Measurements from ENCODE around the gene ZRANB3.
"Not testable (repeated sequence)": the region's sequence is repeated elsewhere in the genome, so short reads cannot be mapped to it uniquely, and the experiment has no call there.

ZRANB3 gene

DNA sequence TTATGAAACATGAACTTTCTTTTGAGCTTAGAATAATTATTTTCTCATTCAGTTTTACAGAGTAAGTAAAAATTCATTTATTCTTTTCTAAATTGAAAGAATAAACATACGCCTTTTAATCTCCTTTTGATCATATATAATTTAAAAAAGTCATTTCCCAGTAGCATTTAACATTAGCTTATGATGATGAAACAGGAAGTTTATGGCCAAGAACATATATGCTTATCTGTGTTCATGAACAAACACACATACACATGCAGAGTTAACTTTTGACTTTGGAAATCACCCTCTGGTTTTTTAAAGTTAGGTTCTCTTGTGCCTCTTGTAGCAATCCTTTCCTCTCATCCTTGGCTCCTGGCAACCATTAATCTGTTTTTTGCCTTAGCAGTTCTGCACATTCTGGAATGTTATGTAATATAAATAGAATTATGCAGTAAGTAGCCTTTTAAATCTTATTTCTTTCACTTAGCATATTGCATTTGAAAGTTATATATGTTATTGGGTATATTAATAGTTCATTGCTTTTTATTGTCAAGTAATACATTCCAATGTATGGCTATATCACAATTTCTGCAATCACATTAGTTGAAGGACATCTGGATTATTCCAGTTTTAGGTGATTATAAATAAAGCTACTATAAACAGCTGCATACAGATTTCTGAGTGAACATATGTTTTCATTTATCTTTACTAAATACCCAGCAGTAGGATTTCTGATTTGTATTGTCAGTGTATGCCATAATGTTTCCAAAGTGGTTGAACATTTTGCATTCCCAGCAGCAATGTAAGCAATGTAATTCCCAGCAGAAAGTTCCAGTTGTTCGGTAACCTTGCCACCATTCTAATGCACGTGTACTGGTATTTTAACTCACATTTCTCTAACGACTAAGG, 210.3 kb downstream of the ZRANB3 start:
- no peak for DNase-seq (ENCODE audit: low spot score)

DNA sequence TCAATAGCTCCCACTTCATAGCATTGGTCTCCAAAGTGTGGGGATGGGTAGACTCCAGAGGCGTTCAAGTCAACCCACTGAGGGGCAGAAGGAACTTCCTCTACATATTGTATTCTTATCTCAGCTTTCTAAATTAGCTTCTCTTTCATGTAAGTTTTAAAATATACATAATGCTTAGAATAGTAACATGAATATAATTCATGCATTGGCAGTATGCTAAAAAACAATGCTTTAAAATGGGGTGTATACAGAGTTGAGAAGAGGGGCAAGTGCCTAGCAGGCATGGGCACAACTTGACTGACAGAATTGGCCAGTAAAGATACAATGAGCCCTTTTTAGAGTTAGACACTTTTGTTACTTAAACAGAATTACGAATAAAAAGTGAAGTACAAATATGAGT, 212.2 kb downstream of the ZRANB3 start:
- no peak for DNase-seq (ENCODE audit: low spot score)

DNA sequence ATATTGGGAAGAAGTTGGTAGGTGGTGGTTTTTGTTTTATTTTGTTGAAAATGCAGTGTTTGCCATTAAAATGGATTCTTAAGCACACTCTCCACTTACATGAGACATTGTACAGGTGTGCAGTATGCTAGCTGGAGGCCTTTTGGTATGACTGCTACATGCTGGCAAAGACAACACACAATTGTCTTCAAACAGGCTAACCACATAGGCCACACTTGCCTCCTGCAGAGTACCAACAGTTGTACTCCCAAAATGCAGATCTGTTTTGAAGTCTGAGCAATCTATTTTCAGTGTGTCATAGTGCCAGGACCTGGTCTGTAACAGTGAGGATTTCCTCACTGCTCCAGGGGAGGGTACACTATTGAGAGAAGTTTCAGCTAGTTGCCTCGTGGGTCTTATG, 213.6 kb downstream of the ZRANB3 start:
- no peak for DNase-seq (ENCODE audit: low spot score)

DNA sequence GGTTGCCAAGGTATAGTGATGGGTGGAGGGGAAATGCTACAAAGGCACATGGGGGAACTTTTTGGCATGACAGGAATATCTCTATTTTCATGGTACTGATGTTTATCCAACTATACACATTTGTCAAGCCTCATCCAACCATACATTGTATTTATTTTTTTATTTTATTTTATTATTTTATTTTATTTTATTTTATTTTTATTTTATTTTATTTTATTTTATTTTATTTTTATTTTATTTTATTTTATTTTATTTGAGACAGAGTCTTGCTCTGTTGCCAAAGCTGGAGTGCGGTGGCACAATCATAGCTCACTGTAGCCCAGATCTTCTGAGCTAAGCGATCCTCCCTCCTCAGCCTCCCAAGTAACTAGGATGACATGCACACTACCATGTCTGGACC, 219.1 kb downstream of the ZRANB3 start:
- no peak for DNase-seq (ENCODE audit: low spot score)

DNA sequence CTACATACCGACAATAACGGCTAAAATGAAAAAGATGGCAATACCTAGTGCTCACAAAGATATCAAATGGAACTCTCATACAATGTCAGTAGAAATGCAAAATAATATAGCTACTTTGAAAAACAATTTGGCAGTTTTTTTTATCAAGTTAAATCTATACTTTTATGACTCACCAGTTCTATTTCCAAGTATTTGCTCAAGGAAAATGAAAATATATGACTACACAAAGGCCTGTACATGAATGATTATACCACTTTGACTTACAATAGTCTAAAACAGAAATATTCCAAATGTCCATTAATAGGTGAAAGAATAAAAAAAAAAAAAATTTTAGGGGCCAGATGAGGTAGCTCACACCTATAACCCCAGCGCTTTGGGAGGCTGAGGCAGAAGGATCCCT, 219.8 kb downstream of the ZRANB3 start:
- no peak for DNase-seq (ENCODE audit: low spot score)

DNA sequence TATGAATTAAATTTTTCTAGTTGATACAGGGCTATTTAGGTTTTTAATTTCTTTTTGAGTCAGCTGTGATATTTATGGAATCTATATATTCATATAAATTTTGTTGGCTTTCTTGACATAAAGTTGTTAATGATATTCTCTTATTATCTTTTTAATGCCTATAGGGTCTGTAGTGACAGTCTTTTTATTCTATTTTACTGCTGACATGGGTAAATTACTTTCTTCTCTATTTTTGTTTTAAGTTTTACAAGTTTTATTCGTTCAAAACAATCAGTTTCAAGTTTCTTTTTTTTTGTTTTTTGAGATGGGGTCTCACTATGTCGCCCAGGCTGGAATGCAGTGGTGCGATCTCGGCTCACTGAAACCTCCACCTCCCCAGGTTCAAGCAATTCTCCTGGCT, 226.3 kb downstream of the ZRANB3 start:
- no peak for DNase-seq (ENCODE audit: low spot score)

DNA sequence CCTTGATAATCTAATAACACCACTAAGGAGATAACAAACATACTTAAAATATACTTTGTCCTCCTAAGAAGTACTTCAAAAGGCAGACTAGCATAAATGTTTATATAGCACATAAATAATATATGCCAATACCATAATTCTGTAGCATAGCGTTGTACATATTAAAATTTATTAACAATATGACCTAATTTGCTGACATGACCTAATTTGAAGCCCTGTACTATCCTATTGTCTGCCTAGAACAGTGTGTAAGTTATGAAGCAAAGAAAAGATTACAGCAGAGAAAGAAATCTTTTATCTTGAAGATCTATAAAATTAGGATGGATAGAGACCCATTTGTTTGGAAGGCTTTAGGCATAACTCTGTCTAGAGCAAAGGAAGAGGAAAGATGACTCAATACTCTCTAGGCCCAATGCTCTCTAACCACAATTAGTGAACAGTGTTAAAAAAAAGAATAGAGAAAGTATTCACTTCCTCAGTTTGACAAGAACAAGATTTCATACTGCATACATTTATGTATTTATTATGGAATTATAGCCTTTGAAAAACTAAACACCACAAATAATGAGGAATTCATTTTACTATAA, 231.3 kb downstream of the ZRANB3 start:
- DNase-seq (ENCODE audit: low spot score): peak; percentile 10

DNA sequence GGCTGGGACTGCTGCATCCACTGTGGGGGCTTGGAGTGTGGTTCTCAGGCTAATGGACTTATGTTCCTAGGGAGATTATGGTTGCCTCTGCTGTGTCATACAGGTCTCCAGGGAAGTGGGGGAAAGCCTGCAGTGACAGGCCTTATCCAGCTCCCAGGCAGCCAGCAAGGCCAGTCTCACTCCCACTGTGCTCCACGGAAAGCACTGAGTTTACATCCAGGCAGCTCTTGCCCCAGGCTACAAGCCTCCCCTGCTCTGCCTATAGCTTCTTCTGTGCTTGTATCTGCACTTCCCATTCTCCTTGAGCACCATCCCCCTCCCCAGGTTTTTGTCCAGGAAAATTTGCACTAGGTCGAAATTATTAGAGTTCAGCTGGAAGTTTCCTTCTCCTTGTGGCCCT, 231.9 kb downstream of the ZRANB3 start:
- DNase-seq (ENCODE audit: low spot score): no peak

DNA sequence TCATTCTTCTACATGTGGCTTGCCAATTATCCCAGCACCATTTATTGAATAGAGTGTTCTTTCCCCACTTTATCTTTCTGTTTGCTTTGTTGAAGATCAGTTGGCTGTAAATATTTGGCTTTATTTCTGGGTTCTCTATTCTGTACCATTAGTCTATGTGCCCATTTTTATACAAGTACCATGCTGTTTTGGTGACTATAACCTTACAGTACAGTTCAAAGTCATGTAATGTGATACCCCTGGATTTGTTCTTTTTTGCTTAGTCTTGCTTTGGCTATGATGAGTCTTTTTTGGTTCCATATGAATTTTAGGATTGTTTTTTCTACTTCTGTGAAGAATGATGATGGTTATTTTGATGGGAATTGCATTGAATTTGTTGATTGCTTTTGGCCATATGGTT, 243.9 kb downstream of the ZRANB3 start:
- DNase-seq (ENCODE audit: low spot score): not testable (repeated sequence)

DNA sequence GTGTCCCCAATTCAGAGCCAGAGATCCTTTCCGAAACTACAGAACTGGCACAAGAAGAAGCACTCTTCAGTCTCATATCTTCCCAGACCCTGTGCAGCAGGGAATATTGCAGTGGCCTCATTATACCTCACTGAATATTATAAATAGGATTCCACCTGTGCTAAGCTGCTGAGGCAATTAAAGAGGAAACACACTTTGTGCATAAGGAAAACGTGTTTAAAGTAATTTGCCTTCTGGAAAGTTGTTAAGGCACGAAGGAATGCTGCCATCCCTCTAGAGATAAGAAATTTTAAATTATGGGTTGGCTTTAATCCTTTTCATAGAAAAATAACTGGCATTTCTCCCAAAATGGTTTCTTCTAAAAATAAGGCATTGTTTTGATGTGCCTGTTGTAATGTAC, 245.6 kb downstream of the ZRANB3 start:
- no peak for DNase-seq (ENCODE audit: low spot score)

DNA sequence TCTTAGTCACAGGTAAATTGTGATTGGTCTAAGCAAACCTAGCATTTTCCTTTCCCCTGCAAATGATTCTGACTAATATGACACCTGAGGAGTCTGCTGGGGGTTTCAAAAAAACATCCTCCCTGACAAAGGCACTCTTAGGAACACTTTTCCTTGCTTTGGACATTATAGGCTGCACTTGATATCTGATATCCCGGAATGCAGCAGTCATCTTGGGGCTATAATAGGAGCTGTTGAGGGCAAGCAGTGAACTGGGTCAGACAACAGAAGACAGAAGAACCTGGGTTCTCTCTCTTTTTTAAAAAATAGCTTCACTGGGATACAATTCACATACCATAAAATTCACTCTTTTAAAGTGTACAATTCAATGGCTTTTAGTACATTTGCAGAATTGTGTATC, 249.6 kb downstream of the ZRANB3 start:
- DNase-seq (ENCODE audit: low spot score): no peak

DNA sequence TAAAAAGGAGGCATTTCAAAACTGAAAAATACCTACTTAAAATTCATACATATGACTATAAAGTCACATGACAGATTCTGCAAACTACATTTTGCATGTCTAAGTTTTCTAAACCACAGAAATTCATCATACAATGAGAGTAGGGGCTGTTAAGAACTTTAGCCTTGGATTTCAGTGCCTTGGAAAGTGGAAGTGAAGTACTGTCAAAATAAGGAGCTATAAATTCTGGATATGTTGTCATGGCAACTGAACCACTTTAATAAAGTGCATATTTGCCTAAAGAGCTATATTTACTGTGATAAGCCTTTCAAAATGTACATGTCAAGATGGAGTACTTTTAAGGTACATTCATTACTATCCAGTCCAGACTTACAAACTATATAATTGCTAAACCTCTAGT, 251.8 kb downstream of the ZRANB3 start:
- no peak for DNase-seq (ENCODE audit: low spot score)

DNA sequence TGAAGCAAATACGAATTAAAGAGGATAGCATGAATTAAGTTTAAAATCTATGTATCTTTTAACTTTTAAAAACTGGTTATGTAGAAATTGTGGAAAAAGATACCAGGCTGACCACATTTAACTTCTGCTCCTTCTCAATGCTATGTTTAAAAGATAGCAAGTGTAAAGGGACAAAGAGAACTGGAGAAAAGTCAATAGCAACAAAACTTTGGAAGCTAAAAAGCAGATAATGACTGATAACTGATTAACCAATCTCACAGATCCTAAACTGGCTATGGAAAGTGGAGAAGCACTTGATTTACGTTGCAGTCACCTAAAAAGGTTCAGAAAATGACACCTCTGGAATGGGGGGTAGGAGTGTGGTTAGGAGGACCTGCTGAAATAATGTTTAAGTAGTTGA, 254.5 kb downstream of the ZRANB3 start:
- DNase-seq (ENCODE audit: low spot score): no peak

DNA sequence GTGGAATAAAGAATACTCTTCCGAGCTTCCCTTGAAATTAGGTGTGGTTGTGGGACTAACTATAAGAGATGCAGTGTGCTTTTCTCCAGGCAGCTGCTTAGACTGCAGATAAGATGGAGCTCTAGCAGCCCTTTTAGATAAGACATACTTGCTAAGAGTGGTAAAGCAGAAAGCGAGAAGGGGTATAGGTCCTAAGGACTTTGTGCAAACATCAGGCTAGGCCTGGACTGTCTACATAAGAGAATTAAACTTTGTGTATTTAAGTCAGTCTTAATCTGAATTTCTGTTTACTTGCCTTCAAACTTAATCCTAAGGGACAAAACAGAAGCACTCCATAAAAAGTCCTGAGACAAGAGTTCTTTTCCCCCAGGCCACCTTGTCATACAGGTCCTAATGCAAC, 260.0 kb downstream of the ZRANB3 start:
- DNase-seq (ENCODE audit: low spot score): no peak

DNA sequence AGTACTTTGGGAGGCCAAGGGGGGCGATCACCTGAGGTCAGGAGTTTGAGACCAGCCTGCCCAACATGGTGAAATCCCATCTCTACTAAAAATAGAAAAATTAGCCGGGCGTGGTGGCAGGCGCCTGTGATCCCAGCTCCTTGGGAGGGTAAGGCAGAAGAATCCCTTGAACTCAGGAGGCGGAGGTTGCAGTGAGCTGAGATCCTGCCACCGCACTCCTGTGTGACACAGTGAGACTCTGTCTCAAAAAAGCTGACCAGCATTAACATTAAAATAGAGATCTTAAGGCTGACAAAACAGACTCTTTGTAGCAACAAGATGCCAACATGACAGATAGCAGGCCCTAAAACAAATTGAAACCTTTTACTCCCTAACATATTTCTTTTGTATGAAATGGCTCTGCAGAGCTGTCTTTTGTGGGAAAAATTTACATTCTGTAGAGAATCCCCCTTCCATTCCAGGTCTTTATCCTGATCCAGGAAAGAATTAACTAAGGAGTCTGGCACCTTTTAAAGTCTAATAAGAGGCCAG, 265.0 kb downstream of the ZRANB3 start:
- DNase-seq (ENCODE audit: low spot score): no peak

DNA sequence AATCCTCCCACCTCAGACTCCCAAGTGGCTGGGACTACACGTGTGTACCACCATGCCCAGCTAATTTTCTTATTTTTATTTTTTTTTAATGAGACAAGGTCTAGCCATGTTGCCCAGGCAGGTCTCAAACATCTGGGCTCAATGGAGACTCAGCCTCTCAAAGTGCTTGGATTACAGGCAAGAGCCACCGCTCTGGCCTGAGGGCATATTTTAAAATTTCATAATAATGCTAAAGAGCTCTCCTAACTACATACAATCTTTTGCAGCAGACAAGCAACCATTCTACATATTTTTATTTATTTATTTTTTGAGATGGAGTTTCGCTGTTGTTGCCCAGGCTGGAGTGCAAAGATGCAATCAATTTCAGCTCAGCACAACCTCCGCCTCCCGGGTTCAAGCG, 271.9 kb downstream of the ZRANB3 start:
- DNase-seq (ENCODE audit: low spot score): no peak

DNA sequence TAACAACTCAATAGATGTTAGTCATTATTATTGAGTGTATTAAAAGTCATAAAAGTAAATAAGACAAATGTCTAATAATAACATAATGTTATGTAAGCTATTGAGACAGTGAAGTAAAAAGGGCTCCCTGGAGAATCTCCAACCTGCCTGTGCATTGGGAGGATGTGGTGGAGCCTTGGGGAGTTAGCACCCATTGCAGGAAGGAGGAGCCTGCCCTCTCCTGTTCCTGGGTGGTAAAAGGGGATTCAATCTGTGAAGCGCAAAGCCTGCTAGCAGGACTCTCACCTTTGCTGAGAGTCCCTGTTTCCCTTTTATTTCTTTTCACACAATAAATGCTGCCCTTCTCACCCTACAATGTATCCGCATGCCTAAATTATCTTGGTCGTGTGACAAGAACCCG, 272.8 kb downstream of the ZRANB3 start:
- DNase-seq (ENCODE audit: low spot score): no peak

DNA sequence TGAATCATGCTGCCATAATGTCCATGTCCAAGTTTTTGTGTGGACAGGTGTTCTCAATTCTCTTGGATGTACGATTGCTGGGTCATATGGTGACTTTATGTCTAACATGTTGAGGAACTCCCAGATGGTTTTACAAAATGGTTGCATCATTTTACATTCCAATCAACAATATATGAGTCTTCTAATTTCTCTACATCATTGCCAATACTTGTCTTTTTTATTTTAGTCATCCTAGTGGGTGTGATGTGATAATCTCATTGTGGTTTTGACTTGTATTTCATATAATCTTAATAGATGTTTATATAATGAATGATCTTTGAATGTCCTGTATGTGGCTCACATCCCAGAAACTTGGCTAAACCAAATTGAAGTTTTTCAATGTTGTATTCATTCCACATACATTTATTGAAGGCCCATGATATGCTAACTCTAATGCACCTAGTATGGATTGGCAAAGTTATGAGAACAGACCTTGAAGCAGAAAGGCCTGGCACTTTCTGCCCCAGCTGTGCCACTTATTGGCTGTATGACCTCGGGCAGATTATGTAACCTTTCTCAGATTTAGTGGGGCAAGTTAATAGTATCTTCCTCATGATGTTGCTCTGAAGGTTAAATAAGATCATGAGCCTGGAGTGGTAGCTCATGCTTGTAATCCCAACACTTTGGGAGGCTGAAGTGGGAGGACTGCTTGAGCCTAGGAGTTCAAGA, 273.5 kb downstream of the ZRANB3 start:
- DNase-seq (ENCODE audit: low spot score): peak; percentile 11

DNA sequence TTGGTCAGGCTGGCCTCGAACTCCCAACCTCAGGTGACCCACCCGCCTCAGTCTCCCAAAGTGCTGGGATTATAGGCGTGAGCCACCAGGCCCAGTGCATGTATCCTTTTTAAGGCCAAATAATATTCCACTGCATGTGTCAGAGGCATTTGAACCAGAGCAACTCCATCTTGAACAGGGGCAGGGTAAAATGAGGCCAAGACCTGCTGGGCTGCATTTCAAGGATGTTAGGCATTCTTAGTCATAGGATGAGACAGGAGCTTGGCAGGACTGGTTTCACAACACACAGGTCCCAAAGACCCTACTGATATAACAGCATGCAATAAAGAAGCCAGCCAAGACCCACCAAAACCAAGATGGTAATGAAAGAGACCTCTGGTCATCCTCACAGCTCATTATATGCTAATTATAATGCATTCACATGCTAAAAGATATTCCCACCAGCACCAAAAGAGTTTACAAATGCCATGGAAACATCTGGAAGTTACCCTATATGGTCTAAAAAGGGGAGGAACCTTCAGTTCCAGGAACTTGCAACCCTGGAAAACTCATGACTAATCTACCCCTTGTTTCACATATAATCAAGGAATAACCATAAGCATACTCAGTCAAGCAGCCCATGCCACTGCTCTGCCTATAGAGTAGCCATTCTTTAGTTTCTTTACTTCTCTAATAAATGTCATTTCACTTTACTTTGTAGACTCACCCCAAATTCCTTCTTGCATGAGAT, 274.3 kb downstream of the ZRANB3 start:
- DNase-seq (ENCODE audit: low spot score): no peak

DNA sequence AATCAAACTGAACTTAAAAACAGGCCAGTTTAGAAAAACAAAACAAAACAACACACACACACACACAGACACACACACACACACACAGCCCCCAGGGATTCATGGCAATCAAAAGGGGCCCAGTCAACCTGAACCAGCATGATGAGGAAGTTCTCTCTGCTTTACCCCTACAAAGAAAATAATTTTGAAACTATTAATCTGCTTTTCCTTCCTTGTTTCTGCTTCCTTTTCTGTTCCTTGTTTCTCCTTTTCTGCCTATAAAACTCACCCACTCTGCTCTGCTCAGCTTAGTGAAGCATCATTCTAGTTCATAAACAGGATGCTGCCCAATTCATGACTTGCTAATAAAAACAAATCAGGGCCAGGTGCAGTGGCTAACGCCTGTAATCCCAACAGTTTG, 275.8 kb downstream of the ZRANB3 start:
- no peak for DNase-seq (ENCODE audit: low spot score)

DNA sequence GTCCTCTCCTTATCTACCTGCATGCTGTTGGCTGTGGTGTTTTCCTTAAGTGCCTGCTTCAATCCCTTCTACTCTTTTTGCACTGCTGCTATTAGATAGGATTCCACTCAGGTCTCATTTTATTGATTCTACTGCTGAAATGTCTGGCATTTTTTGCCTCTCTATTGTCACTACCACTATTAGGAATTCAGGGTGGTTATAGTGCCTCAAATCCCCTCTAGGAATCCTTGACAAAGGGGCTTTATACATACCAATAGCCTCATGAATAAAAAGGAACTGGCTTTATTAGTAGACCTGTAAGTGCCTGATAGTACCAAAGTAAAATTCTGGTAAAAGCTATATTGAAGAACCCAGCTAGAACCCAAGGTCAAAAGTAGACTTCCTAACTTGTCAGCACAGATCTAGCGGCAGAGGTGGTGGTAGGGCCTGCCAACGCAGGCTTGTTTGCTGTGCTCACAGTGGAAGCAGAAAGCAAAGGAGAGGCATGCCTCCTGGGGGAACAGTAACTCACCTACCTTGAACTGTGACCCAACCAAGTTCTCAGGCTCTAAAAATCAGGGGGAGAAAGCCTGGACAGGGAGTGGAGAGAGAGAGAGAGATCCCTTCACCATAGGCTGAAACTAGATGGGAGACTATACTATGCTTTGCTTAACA, 278.1 kb downstream of the ZRANB3 start:
- no peak for DNase-seq (ENCODE audit: low spot score)

DNA sequence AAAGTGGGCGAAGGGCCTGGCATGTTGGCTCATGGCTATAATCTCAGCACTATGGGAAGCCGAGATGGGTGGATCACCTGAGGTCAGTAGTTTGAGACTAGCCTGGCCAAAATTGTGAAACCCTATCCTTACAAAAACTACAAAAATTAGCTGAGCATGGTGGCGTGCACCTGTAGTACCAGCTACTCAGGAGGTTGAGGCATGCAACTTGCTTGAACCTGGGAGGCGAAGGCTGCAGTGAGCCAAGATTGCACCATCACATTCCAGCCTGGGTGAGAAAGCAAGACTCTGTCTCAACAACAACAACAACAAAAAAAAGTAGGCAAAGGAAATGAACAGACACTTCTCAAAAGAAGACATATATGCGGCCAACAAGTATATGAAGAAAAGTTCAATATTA, 282.4 kb downstream of the ZRANB3 start:
- DNase-seq (ENCODE audit: low spot score): no peak

All from AG08396 (cell line).